DND-41 (cell line): ENCODE data around the gene SHROOM2.

Experiments
- EZH2 ChIP-seq: IDR thresholded peaks from 3 replicates; pipeline ENCODE4 v1.6.1; 2012; ENCODE audit warnings: borderline replicate concordance, low read depth, mild to moderate bottlenecking, moderate library complexity, low read length, inconsistent platforms; ENCODE audit not compliant: severe bottlenecking
- TF ChIP-seq, protein P1 (sequence below): IDR thresholded peaks from 2 replicates; pipeline ENCODE4 v1.5.1; 2012; ENCODE audit warnings: borderline replicate concordance, low read length, moderate library complexity, mild to moderate bottlenecking; ENCODE audit not compliant: poor library complexity, severe bottlenecking; ENCODE audit errors: extremely low read depth

DNA sequence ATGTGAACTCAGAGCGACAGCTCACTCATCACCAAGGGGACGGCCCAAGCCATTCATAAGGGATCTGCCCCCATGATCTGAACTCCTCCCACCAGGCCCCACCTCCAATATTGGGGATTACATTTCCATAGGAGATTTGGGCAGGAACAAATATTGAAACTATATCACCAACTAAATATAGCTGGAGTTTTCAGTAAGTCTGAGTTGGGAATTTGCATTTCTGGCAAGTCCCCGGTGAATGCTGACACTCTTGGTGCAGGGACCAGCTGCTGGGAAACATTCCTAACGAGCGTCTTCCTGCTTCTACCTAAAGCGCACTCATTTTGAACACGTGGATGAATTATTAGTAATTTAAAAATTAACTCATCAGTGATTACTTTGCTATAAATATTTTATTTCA is 194.2 kb downstream of the SHROOM2 start:
- TF ChIP-seq, protein P1, sequence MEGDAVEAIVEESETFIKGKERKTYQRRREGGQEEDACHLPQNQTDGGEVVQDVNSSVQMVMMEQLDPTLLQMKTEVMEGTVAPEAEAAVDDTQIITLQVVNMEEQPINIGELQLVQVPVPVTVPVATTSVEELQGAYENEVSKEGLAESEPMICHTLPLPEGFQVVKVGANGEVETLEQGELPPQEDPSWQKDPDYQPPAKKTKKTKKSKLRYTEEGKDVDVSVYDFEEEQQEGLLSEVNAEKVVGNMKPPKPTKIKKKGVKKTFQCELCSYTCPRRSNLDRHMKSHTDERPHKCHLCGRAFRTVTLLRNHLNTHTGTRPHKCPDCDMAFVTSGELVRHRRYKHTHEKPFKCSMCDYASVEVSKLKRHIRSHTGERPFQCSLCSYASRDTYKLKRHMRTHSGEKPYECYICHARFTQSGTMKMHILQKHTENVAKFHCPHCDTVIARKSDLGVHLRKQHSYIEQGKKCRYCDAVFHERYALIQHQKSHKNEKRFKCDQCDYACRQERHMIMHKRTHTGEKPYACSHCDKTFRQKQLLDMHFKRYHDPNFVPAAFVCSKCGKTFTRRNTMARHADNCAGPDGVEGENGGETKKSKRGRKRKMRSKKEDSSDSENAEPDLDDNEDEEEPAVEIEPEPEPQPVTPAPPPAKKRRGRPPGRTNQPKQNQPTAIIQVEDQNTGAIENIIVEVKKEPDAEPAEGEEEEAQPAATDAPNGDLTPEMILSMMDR, result no peak
- no peak for TF ChIP-seq EZH2
